ENCODE measurements around the gene FHL3.

FHL3 gene

GRCh38 chr1:38005195-38006007, at the start of gene FHL3:
Gene FHL3 (minus strand): TSS chr1:38005514. CDS start chr1:37999412, 6,102 bp downstream.
- no peak for DNase-seq (ENCODE audit: low read depth, low spot score)
- peak within 1 kb of the TSS; percentile 25 for H3K27ac ChIP-seq

GRCh38 chr1:38053416-38054091, 48.2 kb upstream of the FHL3 start:
- DNase-seq (ENCODE audit: low read depth, low spot score), result no peak
- H3K27ac ChIP-seq, result no peak overlapping the region

- no peak overlapping the region for H3K27ac ChIP-seq
- DNase-seq (ENCODE audit: low read depth, low spot score), result no peak
Observed at GRCh38 chr1:38052750-38053415, 47.6 kb upstream of the FHL3 start.

GRCh38 chr1:38051079-38051543, 45.8 kb upstream of the FHL3 start:
- no peak overlapping the region for H3K27ac ChIP-seq
- no peak for DNase-seq (ENCODE audit: low read depth, low spot score)

GRCh38 chr1:38050397-38051078, 45.2 kb upstream of the FHL3 start:
- no peak for DNase-seq (ENCODE audit: low read depth, low spot score)

GRCh38 chr1:38047603-38048141, 42.4 kb upstream of the FHL3 start:
- DNase-seq (ENCODE audit: low read depth, low spot score), result no peak
- peak overlapping the region; percentile 17 for H3K27ac ChIP-seq

More at GRCh38 chr1:38050397-38051078, 45.2 kb upstream of the FHL3 start:
- no peak overlapping the region for H3K27ac ChIP-seq

GRCh38 chr1:38046884-38047602, 41.7 kb upstream of the FHL3 start:
- DNase-seq (ENCODE audit: low read depth, low spot score), result no peak
- peak overlapping the region; percentile 17 for H3K27ac ChIP-seq

- no peak for DNase-seq (ENCODE audit: low read depth, low spot score)
- peak within 1 kb of the TSS; percentile 17 for H3K27ac ChIP-seq
Observed at GRCh38 chr1:38046333-38046883, 41.1 kb upstream of the FHL3 start, which contains the start of gene POU3F1. Gene POU3F1 (minus strand): TSS chr1:38046793. CDS start chr1:38046743, 50 bp downstream.

- DNase-seq (ENCODE audit: low read depth, low spot score), result no peak
- no peak overlapping the region for H3K27ac ChIP-seq
Observed at GRCh38 chr1:38045401-38046332, 40.4 kb upstream of the FHL3 start.

- no peak for DNase-seq (ENCODE audit: low read depth, low spot score)
- no peak overlapping the region for H3K27ac ChIP-seq
Observed at GRCh38 chr1:38044221-38045215, 39.2 kb upstream of the FHL3 start.

- DNase-seq (ENCODE audit: low read depth, low spot score), result no peak
Observed at GRCh38 chr1:38043036-38043747, 37.9 kb upstream of the FHL3 start.

GRCh38 chr1:38041936-38042834, 36.9 kb upstream of the FHL3 start:
- DNase-seq (ENCODE audit: low read depth, low spot score), result no peak

More at GRCh38 chr1:38043036-38043747, 37.9 kb upstream of the FHL3 start:
- no peak overlapping the region for H3K27ac ChIP-seq

GRCh38 chr1:38039331-38040088, 34.2 kb upstream of the FHL3 start:
- no peak for DNase-seq (ENCODE audit: low read depth, low spot score)
- H3K27ac ChIP-seq, result no peak overlapping the region

More at GRCh38 chr1:38041936-38042834, 36.9 kb upstream of the FHL3 start:
- no peak overlapping the region for H3K27ac ChIP-seq

GRCh38 chr1:38038861-38039260, 33.5 kb upstream of the FHL3 start:
- no peak overlapping the region for H3K27ac ChIP-seq
- DNase-seq (ENCODE audit: low read depth, low spot score), result no peak
